GM23248 (cell line): Measurements from ENCODE around the gene CLEC7A.

Experiments
- EZH2 ChIP-seq: fragments of 200-600 bp; sonication (generic); IDR thresholded peaks from 2 replicates; pipeline ENCODE4 v1.6.1; 2018; ENCODE audit warnings: antibody characterized with exemption, mild to moderate bottlenecking; ENCODE audit not compliant: insufficient read depth, poor library complexity, severe bottlenecking
- EZH2phosphoT487 ChIP-seq: fragments of 200-600 bp; sonication (generic); IDR thresholded peaks from 2 replicates; pipeline ENCODE4 v1.6.1; 2018; ENCODE audit warnings: antibody characterized with exemption, moderate library complexity, mild to moderate bottlenecking, low read depth; ENCODE audit not compliant: insufficient read depth

DNA sequence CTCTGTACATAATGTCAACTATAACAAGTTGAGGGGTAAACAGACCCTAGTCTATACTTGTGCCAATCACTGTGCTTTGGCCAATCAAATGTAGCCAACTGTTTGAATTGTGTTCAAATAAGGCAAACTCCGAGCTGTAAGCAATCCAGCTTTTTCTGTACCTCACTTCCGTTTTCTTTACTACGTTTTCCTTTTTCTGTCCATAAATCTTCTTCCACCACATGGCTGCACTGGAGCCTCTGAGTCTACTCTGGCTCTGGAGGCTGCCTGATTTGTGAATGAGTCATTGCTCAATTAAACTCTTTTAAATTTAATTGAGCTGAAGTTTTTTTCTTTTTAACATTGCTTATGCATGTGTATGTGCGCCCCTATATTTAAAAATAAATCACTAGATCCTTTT, 60.9 kb downstream of the CLEC7A start:
- TF ChIP-seq EZH2phosphoT487 (no peak), EZH2 (no peak)
